DND-41 (cell line): ENCODE results near the gene MSL1.

ENCODE experiments used
- ATAC-seq: fragments of 200-7000 bp; cut with Tn5 transposase; 3 replicates; pipeline ENCODE4 v1.9.1; 2021; ENCODE audit warnings: low read depth; ENCODE audit not compliant: insufficient read depth
- DNase-seq: peaks from one replicate; pipeline ENCODE4 v3.0.0-alpha.2; 2020
- H2AFZ ChIP-seq: 2 replicates; pipeline ENCODE4 v1.6.0; 2012; ENCODE audit warnings: low read depth, low read length
- H3K27ac ChIP-seq: 2 replicates; pipeline ENCODE4 v1.5.1; 2012; ENCODE audit warnings: low read length, inconsistent platforms
- H3K27me3 ChIP-seq: fragments of 200-600 bp; sonication (generic); 2 replicates; pipeline ENCODE4 v1.6.0; 2012; ENCODE audit warnings: low read length, mild to moderate bottlenecking, inconsistent platforms; ENCODE audit not compliant: insufficient read depth, poor library complexity
- H3K36me3 ChIP-seq: 2 replicates; pipeline ENCODE4 v1.5.1; 2012; ENCODE audit warnings: low read length, inconsistent platforms; ENCODE audit not compliant: insufficient read depth
- H3K4me1 ChIP-seq: 2 replicates; pipeline ENCODE4 v1.5.1; 2012; ENCODE audit warnings: mild to moderate bottlenecking, low read length; ENCODE audit not compliant: insufficient read depth
- H3K4me2 ChIP-seq: 2 replicates; pipeline ENCODE4 v1.6.0; 2012; ENCODE audit warnings: mild to moderate bottlenecking, moderate library complexity, low read length, inconsistent platforms; ENCODE audit not compliant: insufficient read depth
- H3K4me3 ChIP-seq, 2 experiments: fragments of 200-600 bp in 1 of 2; shearing (Covaris generic) in 1 of 2; 2 replicates each; pipeline ENCODE4 v1.5.1; 2012 to 2016; ENCODE audit warnings: inconsistent platforms in 2 of 2, low read length in 2 of 2, mild to moderate bottlenecking in 2 of 2, low read depth in 1 of 2, moderate library complexity in 1 of 2
- H3K79me2 ChIP-seq: 2 replicates; pipeline ENCODE4 v1.6.0; 2012; ENCODE audit warnings: low read length, inconsistent platforms; ENCODE audit not compliant: insufficient read depth
- H3K9ac ChIP-seq: 2 replicates; pipeline ENCODE4 v1.6.0; 2012; ENCODE audit warnings: low read depth, mild to moderate bottlenecking, inconsistent platforms, low read length, moderate library complexity
- H3K9me3 ChIP-seq: 2 replicates; pipeline ENCODE4 v1.5.1; 2012; ENCODE audit warnings: low read length, moderate library complexity, mild to moderate bottlenecking, inconsistent platforms; ENCODE audit not compliant: insufficient read depth, severe bottlenecking
- H4K20me1 ChIP-seq: 2 replicates; pipeline ENCODE4 v1.6.0; 2012; ENCODE audit warnings: low read length; ENCODE audit not compliant: insufficient read depth
- CTCF ChIP-seq: IDR thresholded peaks from 2 replicates; pipeline ENCODE4 v1.5.1; 2012; ENCODE audit warnings: borderline replicate concordance, low read length, moderate library complexity, mild to moderate bottlenecking; ENCODE audit not compliant: poor library complexity, severe bottlenecking; ENCODE audit errors: extremely low read depth
- EZH2 ChIP-seq: IDR thresholded peaks from 3 replicates; pipeline ENCODE4 v1.6.1; 2012; ENCODE audit warnings: borderline replicate concordance, low read depth, mild to moderate bottlenecking, moderate library complexity, low read length, inconsistent platforms; ENCODE audit not compliant: severe bottlenecking

Gene MSL1

GRCh38 chr17:40180694-40181093, 58.9 kb downstream of the MSL1 start:
- H3K27me3 ChIP-seq, result no peaks in the 10 kb centered on the region
- no peaks in the 10 kb centered on the region for H4K20me1 ChIP-seq
- H3K9me3 ChIP-seq, result no peaks in the 10 kb centered on the region
- no peak overlapping the region for H3K9ac ChIP-seq
- H2AFZ ChIP-seq, result no peak overlapping the region
- H3K27ac ChIP-seq, result no peak overlapping the region
- DNase-seq (no peak), ATAC-seq (no peak)
- H3K4me1 ChIP-seq, result no peaks in the 10 kb centered on the region
- no peak overlapping the region for H3K4me3 ChIP-seq
- H3K79me2 ChIP-seq, result no peaks in the 10 kb centered on the region
- peaks cover 19% of the 10 kb centered on the region for H3K36me3 ChIP-seq
- TF ChIP-seq CTCF (no peak), EZH2 (no peak)
- H3K4me2 ChIP-seq, result no peak overlapping the region

- Histone ChIP-seq H3K36me3 (peaks cover 14% of the 10 kb centered on the region), H3K79me2 (no peaks in the 10 kb centered on the region), H3K4me1 (no peaks in the 10 kb centered on the region), H2AFZ (no peak overlapping the region), H3K27ac (no peak overlapping the region), H3K4me3 (no peak overlapping the region), H3K27me3 (no peaks in the 10 kb centered on the region), H3K9me3 (no peaks in the 10 kb centered on the region), H3K9ac (no peak overlapping the region), H4K20me1 (no peaks in the 10 kb centered on the region), H3K4me2 (no peak overlapping the region)
- no peak for DNase-seq
- TF ChIP-seq CTCF (no peak), EZH2 (no peak)
- ATAC-seq, result no peak
Measured at GRCh38 chr17:40181205-40181604, 59.4 kb downstream of the MSL1 start.

GRCh38 chr17:40182606-40183005, 60.8 kb downstream of the MSL1 start:
- no peak overlapping the region for H3K4me2 ChIP-seq
- no peak overlapping the region for H3K9ac ChIP-seq
- H3K9me3 ChIP-seq, result no peaks in the 10 kb centered on the region
- TF ChIP-seq CTCF (no peak), EZH2 (no peak)
- no peaks in the 10 kb centered on the region for H3K79me2 ChIP-seq
- H4K20me1 ChIP-seq, result no peaks in the 10 kb centered on the region
- H3K4me3 ChIP-seq, result no peak overlapping the region
- H2AFZ ChIP-seq, result no peak overlapping the region
- no peaks in the 10 kb centered on the region for H3K27me3 ChIP-seq
- DNase-seq, result no peak
- no peaks in the 10 kb centered on the region for H3K4me1 ChIP-seq
- H3K27ac ChIP-seq, result no peak overlapping the region
- peaks cover 3% of the 10 kb centered on the region for H3K36me3 ChIP-seq
- ATAC-seq, result no peak
